ENCODE data around the gene HNRNPUL2.

The HNRNPUL2 gene

DNA sequence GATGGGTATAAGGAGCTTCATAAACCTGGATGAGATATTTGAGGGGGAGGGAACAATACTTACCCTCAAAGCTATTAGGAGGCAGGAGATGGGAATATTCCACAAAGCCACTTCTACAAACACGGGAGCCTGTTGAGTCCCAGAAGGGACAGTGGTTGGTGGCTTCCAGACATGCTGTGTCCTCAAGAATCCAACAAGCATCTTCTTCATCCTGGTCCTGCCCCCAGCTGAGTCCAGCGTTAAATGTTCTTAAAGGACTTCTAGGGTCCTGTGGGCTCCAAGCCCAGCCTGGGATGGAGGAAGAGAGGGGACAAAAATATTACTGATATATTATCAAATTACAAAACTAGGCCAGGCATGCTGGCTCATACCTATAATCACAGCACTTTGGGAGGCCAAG, 59.8 kb downstream of the HNRNPUL2 start:
- no peak for ATAC-seq (replicated peaks; ENCODE audit: extremely low read depth, poor library complexity, severe bottlenecking)
- no peak overlapping the region for H3K4me3 Mint-ChIP-seq
- H3K9me3 Mint-ChIP-seq: no peaks in the 10 kb centered on the region
- H3K27me3 Mint-ChIP-seq: no peaks in the 10 kb centered on the region
- no peak overlapping the region for H3K27ac Mint-ChIP-seq (ENCODE audit: low read depth)
- no peak for DNase-seq (ENCODE audit: low spot score in 2 of 2)
- H3K36me3 Mint-ChIP-seq (ENCODE audit: insufficient read depth): peaks cover 36% of the 10 kb centered on the region
- peaks cover 42% of the 10 kb centered on the region for H3K4me1 Mint-ChIP-seq

DNA sequence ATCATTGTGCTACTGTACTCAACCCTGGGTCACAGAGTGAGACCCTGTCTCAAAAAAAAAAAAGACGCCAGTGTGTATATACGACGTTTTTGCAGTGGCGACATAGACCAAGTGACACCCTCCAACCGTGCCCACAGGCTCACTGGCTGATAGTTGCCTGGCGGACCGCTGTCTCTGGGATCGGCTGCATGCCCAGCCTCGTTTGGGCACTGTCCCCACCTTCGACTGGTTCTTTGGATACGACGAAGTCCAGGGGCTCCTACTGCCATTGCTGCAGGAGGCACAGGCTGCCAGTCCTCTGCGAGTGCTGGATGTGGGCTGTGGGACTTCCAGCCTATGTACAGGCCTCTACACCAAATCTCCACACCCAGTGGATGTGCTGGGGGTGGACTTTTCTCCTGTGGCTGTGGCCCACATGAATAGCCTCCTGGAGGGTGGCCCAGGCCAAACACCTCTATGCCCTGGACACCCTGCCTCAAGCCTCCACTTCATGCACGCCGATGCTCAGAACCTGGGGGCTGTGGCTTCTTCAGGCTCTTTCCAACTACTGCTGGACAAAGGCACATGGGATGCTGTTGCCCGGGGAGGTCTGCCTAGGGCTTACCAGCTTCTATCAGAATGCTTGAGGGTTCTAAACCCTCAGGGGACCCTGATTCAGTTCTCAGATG, 60.9 kb downstream of the HNRNPUL2 start:
- H3K9me3 Mint-ChIP-seq: no peaks in the 10 kb centered on the region
- peaks cover 39% of the 10 kb centered on the region for H3K4me1 Mint-ChIP-seq
- no peaks in the 10 kb centered on the region for H3K27me3 Mint-ChIP-seq
- H3K36me3 Mint-ChIP-seq (ENCODE audit: insufficient read depth): peaks cover 29% of the 10 kb centered on the region
- DNase-seq (ENCODE audit: low spot score in 2 of 2): no peak
- H3K4me3 Mint-ChIP-seq: peak overlapping the region; percentile 94
- peak overlapping the region; percentile 95 for H3K27ac Mint-ChIP-seq (ENCODE audit: low read depth)
- no peak for ATAC-seq (replicated peaks; ENCODE audit: extremely low read depth, poor library complexity, severe bottlenecking)

DNA sequence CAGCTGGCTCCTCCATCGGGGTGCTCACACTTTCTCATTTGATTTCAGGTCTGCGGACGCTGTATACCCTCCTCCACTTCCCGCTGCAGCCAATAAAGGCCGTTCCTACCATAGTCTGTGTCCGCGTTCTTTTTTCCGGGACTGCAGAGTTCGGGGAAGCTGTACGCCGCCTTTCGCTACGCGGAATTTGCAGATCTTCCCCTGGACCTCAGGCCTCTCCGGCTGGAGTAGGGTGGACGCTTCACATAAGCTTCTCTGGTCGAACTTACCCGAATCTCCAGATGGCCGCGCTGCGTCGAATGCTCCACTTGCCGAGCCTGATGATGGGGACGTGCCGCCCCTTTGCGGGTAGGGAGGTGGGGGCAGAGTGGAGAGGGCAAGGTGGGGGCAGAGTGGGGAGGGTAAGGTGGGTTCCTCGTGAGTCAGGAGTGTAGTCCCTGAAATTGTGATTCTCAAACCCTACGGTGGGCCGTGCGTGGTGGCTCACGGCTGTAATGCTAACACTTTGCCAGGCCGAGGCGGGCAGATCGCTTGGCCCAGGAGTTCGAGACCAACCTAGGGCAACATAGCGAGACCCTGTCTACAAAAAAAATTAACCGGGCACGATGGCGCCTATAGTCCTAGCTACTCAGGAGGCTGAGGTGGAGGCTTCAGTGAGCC, 61.5 kb downstream of the HNRNPUL2 start:
- ATAC-seq (replicated peaks; ENCODE audit: extremely low read depth, poor library complexity, severe bottlenecking) (peak; percentile 44), DNase-seq (ENCODE audit: low spot score in 2 of 2) (peak in 1 of 2 donors; percentile 39)
- Mint-ChIP-seq H3K4me1 (peaks cover 33% of the 10 kb centered on the region), H3K27me3 (no peaks in the 10 kb centered on the region), H3K4me3 (peak overlapping the region; percentile 94), H3K27ac (ENCODE audit: low read depth) (peak overlapping the region; percentile 95), H3K9me3 (no peaks in the 10 kb centered on the region), H3K36me3 (ENCODE audit: insufficient read depth) (peaks cover 27% of the 10 kb centered on the region)

- ATAC-seq (replicated peaks; ENCODE audit: extremely low read depth, poor library complexity, severe bottlenecking) (peak; percentile 92), DNase-seq (ENCODE audit: low spot score in 2 of 2) (peak; percentile 94 to 96)
- Mint-ChIP-seq H3K4me1 (peaks cover 29% of the 10 kb centered on the region), H3K4me3 (peak within 1 kb of the TSS; percentile 94), H3K36me3 (ENCODE audit: insufficient read depth) (peaks cover 27% of the 10 kb centered on the region), H3K9me3 (no peaks in the 10 kb centered on the region), H3K27me3 (no peaks in the 10 kb centered on the region), H3K27ac (ENCODE audit: low read depth) (peak within 1 kb of the TSS; percentile 95)
These were observed 62.1 kb downstream of the HNRNPUL2 start, which contains the start of the genes C11orf98 and CSKMT for GRCh38 chr11:62665075-62665598. TSS of gene C11orf98 (minus strand) at chr11:62665210. CDS start at chr11:62665169, 41 bp downstream. TSS of gene CSKMT (plus strand) at chr11:62665312. CDS start at chr11:62665880, 568 bp downstream.

DNA sequence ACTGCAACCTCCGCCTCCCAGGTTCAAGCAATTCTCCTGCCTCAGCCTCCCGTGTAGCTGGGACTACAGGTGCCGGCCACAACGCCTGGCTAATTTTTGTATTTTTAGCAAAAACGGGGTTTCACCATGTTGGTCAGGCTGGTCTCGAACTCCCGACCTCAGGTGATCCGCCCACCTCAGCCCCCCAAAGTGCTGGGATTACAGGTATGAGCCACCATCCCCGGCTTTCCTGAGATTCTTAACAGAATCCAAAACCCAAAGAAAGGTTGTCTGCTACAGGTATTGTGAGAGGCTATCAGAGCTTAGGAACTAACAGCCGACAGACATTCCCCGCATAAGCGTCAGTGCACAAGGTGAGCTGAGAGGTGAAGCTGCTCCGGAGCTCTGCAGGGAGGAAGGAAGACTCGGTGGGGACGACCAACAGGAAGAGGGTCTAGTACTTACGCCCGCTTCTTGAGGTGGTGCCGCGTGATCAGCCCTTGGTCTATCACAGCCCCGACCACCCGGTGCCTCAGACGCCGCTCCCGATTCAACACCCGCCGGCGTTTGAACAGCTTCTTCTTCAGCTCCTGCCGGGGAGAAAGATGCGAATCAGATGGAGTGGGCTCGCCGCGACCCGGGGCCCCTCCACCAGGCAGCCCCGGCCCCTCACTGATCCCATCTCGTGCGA, 62.7 kb downstream of the HNRNPUL2 start:
- H3K4me1 Mint-ChIP-seq: peaks cover 29% of the 10 kb centered on the region
- H3K36me3 Mint-ChIP-seq (ENCODE audit: insufficient read depth): peaks cover 27% of the 10 kb centered on the region
- DNase-seq (ENCODE audit: low spot score in 2 of 2) (no peak), ATAC-seq (replicated peaks; ENCODE audit: extremely low read depth, poor library complexity, severe bottlenecking) (peak; percentile 60)
- peak overlapping the region; percentile 94 for H3K4me3 Mint-ChIP-seq
- H3K27ac Mint-ChIP-seq (ENCODE audit: low read depth): peak overlapping the region; percentile 95
- no peaks in the 10 kb centered on the region for H3K27me3 Mint-ChIP-seq
- H3K9me3 Mint-ChIP-seq: no peaks in the 10 kb centered on the region

Measured in central memory CD8-positive, alpha-beta T cell (primary cell).